ENCODE results near the gene MSH5.

Gene MSH5

GRCh38 chr6:31736768-31737314 lies 3.0 kb upstream of the MSH5 start:
- H3K4me3 ChIP-seq (ENCODE audit: low read length, poor library complexity, severe bottlenecking) = peak overlapping the region; percentile 100
- peaks cover 9% of the 10 kb centered on the region for H3K27me3 ChIP-seq (ENCODE audit: insufficient read depth, low read length, poor library complexity, severe bottlenecking)
- peaks cover 26% of the 10 kb centered on the region for H4K20me1 ChIP-seq (ENCODE audit: insufficient read depth, low read length, poor library complexity, severe bottlenecking)
- H3F3A ChIP-seq (ENCODE audit: low read depth) = peaks cover 17% of the 10 kb centered on the region
- H3K36me3 ChIP-seq (ENCODE audit: insufficient read depth, low read length) = peaks cover 22% of the 10 kb centered on the region
- TF ChIP-seq CTCF (conservative IDR thresholded peaks at IDR 0.05; ENCODE audit: low read length) (no peak), EZH2phosphoT487 (IDR thresholded peaks at IDR 0.05; ENCODE audit: borderline replicate concordance) (no peak)
- peaks cover 60% of the 10 kb centered on the region for H3K4me1 ChIP-seq (ENCODE audit: insufficient read depth, low read length, poor library complexity, severe bottlenecking)
- H3K4me2 ChIP-seq (ENCODE audit: low read depth, low read length, poor library complexity, severe bottlenecking) = peak overlapping the region; percentile 99
- no peaks in the 10 kb centered on the region for H3K9me3 ChIP-seq (ENCODE audit: insufficient read depth, low read depth, low read length)
- no peaks in the 10 kb centered on the region for H3K9me2 ChIP-seq (replicated peaks; ENCODE audit: low read depth, low read length)
- H2AFZ ChIP-seq (ENCODE audit: low read length) = no peak overlapping the region
- H3K79me2 ChIP-seq (ENCODE audit: insufficient read depth, low read length) = peaks cover 77% of the 10 kb centered on the region
- peak overlapping the region; percentile 100 for H3K9ac ChIP-seq (ENCODE audit: low read depth, low read length, poor library complexity, severe bottlenecking)

GRCh38 chr6:31737315-31737990 lies 2.4 kb upstream of the MSH5 start:
- H3K9me3 ChIP-seq (ENCODE audit: insufficient read depth, low read depth, low read length) = no peaks in the 10 kb centered on the region
- TF ChIP-seq EZH2phosphoT487 (IDR thresholded peaks at IDR 0.05; ENCODE audit: borderline replicate concordance) (no peak), CTCF (conservative IDR thresholded peaks at IDR 0.05; ENCODE audit: low read length) (no peak)
- H3K27me3 ChIP-seq (ENCODE audit: insufficient read depth, low read length, poor library complexity, severe bottlenecking) = peaks cover 9% of the 10 kb centered on the region
- peak overlapping the region; percentile 100 for H3K4me3 ChIP-seq (ENCODE audit: low read length, poor library complexity, severe bottlenecking)
- peak overlapping the region; percentile 100 for H3K9ac ChIP-seq (ENCODE audit: low read depth, low read length, poor library complexity, severe bottlenecking)
- H3K9me2 ChIP-seq (replicated peaks; ENCODE audit: low read depth, low read length) = no peaks in the 10 kb centered on the region
- peaks cover 23% of the 10 kb centered on the region for H4K20me1 ChIP-seq (ENCODE audit: insufficient read depth, low read length, poor library complexity, severe bottlenecking)
- H3K79me2 ChIP-seq (ENCODE audit: insufficient read depth, low read length) = peaks cover 73% of the 10 kb centered on the region
- H3K4me1 ChIP-seq (ENCODE audit: insufficient read depth, low read length, poor library complexity, severe bottlenecking) = peaks cover 57% of the 10 kb centered on the region
- H3K4me2 ChIP-seq (ENCODE audit: low read depth, low read length, poor library complexity, severe bottlenecking) = peak overlapping the region; percentile 99
- H3K36me3 ChIP-seq (ENCODE audit: insufficient read depth, low read length) = peaks cover 16% of the 10 kb centered on the region
- H3F3A ChIP-seq (ENCODE audit: low read depth) = peaks cover 12% of the 10 kb centered on the region
- no peak overlapping the region for H2AFZ ChIP-seq (ENCODE audit: low read length)

- Histone ChIP-seq H4K20me1 (ENCODE audit: insufficient read depth, low read length, poor library complexity, severe bottlenecking) (peaks cover 19% of the 10 kb centered on the region), H3K4me1 (ENCODE audit: insufficient read depth, low read length, poor library complexity, severe bottlenecking) (peaks cover 54% of the 10 kb centered on the region), H3K4me3 (ENCODE audit: low read length, poor library complexity, severe bottlenecking) (peak overlapping the region; percentile 100), H3K9me2 (replicated peaks; ENCODE audit: low read depth, low read length) (no peaks in the 10 kb centered on the region), H3K36me3 (ENCODE audit: insufficient read depth, low read length) (peaks cover 10% of the 10 kb centered on the region), H3K9me3 (ENCODE audit: insufficient read depth, low read depth, low read length) (no peaks in the 10 kb centered on the region), H3K79me2 (ENCODE audit: insufficient read depth, low read length) (peaks cover 65% of the 10 kb centered on the region), H3K27me3 (ENCODE audit: insufficient read depth, low read length, poor library complexity, severe bottlenecking) (peaks cover 9% of the 10 kb centered on the region), H3K4me2 (ENCODE audit: low read depth, low read length, poor library complexity, severe bottlenecking) (peak overlapping the region; percentile 99), H3F3A (ENCODE audit: low read depth) (peaks cover 10% of the 10 kb centered on the region), H3K9ac (ENCODE audit: low read depth, low read length, poor library complexity, severe bottlenecking) (peak overlapping the region; percentile 100), H2AFZ (ENCODE audit: low read length) (no peak overlapping the region)
- TF ChIP-seq EZH2phosphoT487 (IDR thresholded peaks at IDR 0.05; ENCODE audit: borderline replicate concordance) = no peak
- TF ChIP-seq CTCF (conservative IDR thresholded peaks at IDR 0.05; ENCODE audit: low read length) = peak; percentile 52
Observed at GRCh38 chr6:31737991-31738979, 1.5 kb upstream of the MSH5 start.

All from Loucy (cell line).